Gastrocnemius medialis (tissue), 4 donors: Measurements from ENCODE around the gene DIPK1B. TPM values are rescaled to one million over a fixed set of nuclear protein-coding genes. Genes with fewer than 3 reads are reported as not detected.
"Not testable (repeated sequence)": the region's sequence is repeated elsewhere in the genome, so short reads cannot be mapped to it uniquely, and the experiment has no call there.

Experiments
- ATAC-seq, 2 donors: fragments of 150-250 bp; one replicate each; pipeline ENCODE4 v1.9.1; 2016
- DNase-seq, 2 donors: peaks; one replicate each; pipeline ENCODE4 v3.0.0-alpha.2; 2019
- H3K27ac ChIP-seq, 4 donors: fragments of 200-600 bp; sonication (generic); 1 replicate in 1 of 4; 2 replicates in 3 of 4; pipeline ENCODE4 v1.5.1; 2016 to 2018; ENCODE audit warnings: mild to moderate bottlenecking in 2 of 4, moderate library complexity in 1 of 4
- H3K27me3 ChIP-seq, 3 donors: fragments of 200-600 bp; sonication (generic) in 2 of 3; 1 replicate in 1 of 3; 2 replicates in 2 of 3; pipeline versions ENCODE4 v1.5.1 to v1.6.0; 2016 to 2019; ENCODE audit warnings: mild to moderate bottlenecking in 1 of 3, moderate library complexity in 1 of 3
- H3K36me3 ChIP-seq, 2 donors: fragments of 200-600 bp; sonication (generic) in 1 of 2; one replicate each; pipeline ENCODE4 v1.5.1; 2017 to 2018
- H3K4me1 ChIP-seq, 2 donors: fragments of 200-600 bp; sonication (generic) in 1 of 2; one replicate each; pipeline ENCODE4 v1.5.1; 2016 to 2017; ENCODE audit warnings: mild to moderate bottlenecking in 2 of 2
- H3K4me3 ChIP-seq, 4 donors: fragments of 200-600 bp; sonication (generic) in 3 of 4; 1 replicate in 1 of 4; 2 replicates in 3 of 4; pipeline ENCODE4 v1.5.1; 2016 to 2019; ENCODE audit warnings: mild to moderate bottlenecking in 2 of 4
- H3K9me3 ChIP-seq, 3 donors: fragments of 200-600 bp; sonication (generic) in 2 of 3; 1 replicate in 1 of 3; 2 replicates in 2 of 3; pipeline ENCODE4 v1.5.1; 2016 to 2019
- CTCF ChIP-seq, 5 experiments: fragments of 450-650 bp in 3 of 5; fragments of 200-600 bp in 2 of 5; sonication (generic) in 2 of 5; IDR thresholded peaks in 4 of 5; conservative IDR thresholded peaks in 1 of 5; 1 replicate in 4 of 5; 2 replicates in 1 of 5; pipeline ENCODE4 v1.5.1; 2016 to 2019; ENCODE audit warnings: antibody characterized with exemption in 5 of 5, mild to moderate bottlenecking in 3 of 5, moderate library complexity in 3 of 5
- POLR2A ChIP-seq, 2 donors: fragments of 450-650 bp; IDR thresholded peaks; one replicate each; pipeline ENCODE4 v1.6.1; 2017; ENCODE audit warnings: antibody characterized with exemption in 2 of 2, mild to moderate bottlenecking in 2 of 2, moderate library complexity in 2 of 2
- in situ Hi-C, 4 donors: fragments of 200-750 bp; cut with MboI; loops; one replicate each; pipeline versions ENCODE4 v1.15.0 to v1.8.0; 2017; ENCODE audit warnings: low sequenced_read_pairs in 4 of 4
- intact Hi-C: fragments of 100-400 bp; cut with DNase I; formaldehyde crosslinking; loops from one replicate; pipeline ENCODE4 v1.15.1; 2023; ENCODE audit warnings: low total_unique reads
- total RNA-seq, 4 donors: library from RNA; depleted of rRNA; stranded (reverse); fragments of >200 nt; gene quantifications; one replicate each; pipeline versions ENCODE4 v1.1.0 to v1.2.3, GENCODE V29; 2016

Gene DIPK1B
- total RNA-seq, 4 donors from 2014 or later = 1.8 to 4.6 (median 3.8) TPM

GRCh38 chr9:136700304-136700703 lies 12.1 kb upstream of the DIPK1B start:
- in situ Hi-C loops = no loop called here
- Histone ChIP-seq H3K27me3 (peaks cover 16 to 37% (median 26%) of the 10 kb centered on the region in 3 donors), H3K9me3 (no peaks in the 10 kb centered on the region), H3K4me1 (no peaks in the 10 kb centered on the region), H3K36me3 (no peaks in the 10 kb centered on the region), H3K4me3 (no peak overlapping the region), H3K27ac (no peak overlapping the region)
- ATAC-seq (no peak), DNase-seq (no peak)
- intact Hi-C loops = no loop called here
- TF ChIP-seq CTCF (IDR thresholded peaks at IDR 0.05 in 4 of 5, conservative IDR thresholded peaks at IDR 0.05 in 1 of 5) (no peak), POLR2A (IDR thresholded peaks at IDR 0.05) (no peak)

GRCh38 chr9:136700959-136701667 lies 11.3 kb upstream of the DIPK1B start:
- H3K27me3 ChIP-seq = peaks cover 16 to 30% (median 24%) of the 10 kb centered on the region in 3 donors
- in situ Hi-C loops = no loop called here
- intact Hi-C loops = no loop called here
- H3K36me3 ChIP-seq = no peaks in the 10 kb centered on the region
- no peaks in the 10 kb centered on the region for H3K9me3 ChIP-seq
- TF ChIP-seq CTCF (IDR thresholded peaks at IDR 0.05 in 4 of 5, conservative IDR thresholded peaks at IDR 0.05 in 1 of 5) (no peak), POLR2A (IDR thresholded peaks at IDR 0.05) (no peak)
- DNase-seq (no peak), ATAC-seq (peak in 1 of 2 donors; percentile 43)
- no peaks in the 10 kb centered on the region for H3K4me1 ChIP-seq
- H3K27ac ChIP-seq = no peak overlapping the region
- H3K4me3 ChIP-seq = no peak overlapping the region

GRCh38 chr9:136701668-136702053 lies 10.7 kb upstream of the DIPK1B start:
- ATAC-seq = no peak
- in situ Hi-C loops (no loop called here), intact Hi-C loops (no loop called here)
- no peaks in the 10 kb centered on the region for H3K4me1 ChIP-seq
- no peak for DNase-seq
- no peak overlapping the region for H3K27ac ChIP-seq
- TF ChIP-seq POLR2A (IDR thresholded peaks at IDR 0.05) (no peak), CTCF (IDR thresholded peaks at IDR 0.05 in 4 of 5, conservative IDR thresholded peaks at IDR 0.05 in 1 of 5) (no peak)
- peaks cover 16 to 25% (median 24%) of the 10 kb centered on the region in 3 donors for H3K27me3 ChIP-seq
- H3K9me3 ChIP-seq = no peaks in the 10 kb centered on the region
- no peaks in the 10 kb centered on the region for H3K36me3 ChIP-seq
- H3K4me3 ChIP-seq = no peak overlapping the region

GRCh38 chr9:136703276-136703860 lies 9.0 kb upstream of the DIPK1B start:
- Histone ChIP-seq H3K4me3 (no peak overlapping the region), H3K27ac (no peak overlapping the region), H3K27me3 (peaks cover 16 to 25% (median 24%) of the 10 kb centered on the region in 3 donors), H3K4me1 (no peaks in the 10 kb centered on the region), H3K36me3 (no peaks in the 10 kb centered on the region), H3K9me3 (no peaks in the 10 kb centered on the region)
- intact Hi-C loops = no loop called here
- ATAC-seq = no peak
- no peak for DNase-seq
- in situ Hi-C loops = no loop called here
- no peak for TF ChIP-seq CTCF (IDR thresholded peaks at IDR 0.05 in 4 of 5, conservative IDR thresholded peaks at IDR 0.05 in 1 of 5)

GRCh38 chr9:136704741-136705140 lies 7.6 kb upstream of the DIPK1B start:
- H3K9me3 ChIP-seq, H3K36me3 ChIP-seq, intact Hi-C loops, DNase-seq, H3K4me1 ChIP-seq, H3K27ac ChIP-seq, ATAC-seq, H3K4me3 ChIP-seq, in situ Hi-C loops: not testable (repeated sequence)
- H3K27me3 ChIP-seq = peaks cover 13 to 22% (median 18%) of the 10 kb centered on the region in 3 donors
